ENCODE measurements around the gene NLRC3.

The NLRC3 gene

DNA sequence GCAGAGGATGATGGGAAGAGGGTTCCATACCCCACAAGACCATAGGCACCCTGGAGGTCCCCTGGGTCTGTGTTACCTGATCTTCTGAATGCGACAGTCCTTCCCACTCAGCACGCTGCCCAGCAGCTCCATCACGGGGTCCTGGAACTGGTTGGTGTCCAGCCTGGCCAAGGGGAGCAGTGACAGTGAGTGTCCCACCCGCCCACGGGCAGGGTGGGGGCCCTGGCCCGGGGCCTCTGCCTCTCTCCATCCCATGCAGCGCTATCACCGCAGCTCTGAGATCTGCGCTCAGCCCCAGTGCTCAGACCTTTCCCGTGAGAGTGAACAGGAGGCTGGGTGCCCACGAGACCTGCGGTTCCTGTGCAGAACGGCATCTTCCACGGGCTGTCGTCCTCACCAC is 15.6 kb downstream of the NLRC3 start:
- ATAC-seq, result no peak

DNA sequence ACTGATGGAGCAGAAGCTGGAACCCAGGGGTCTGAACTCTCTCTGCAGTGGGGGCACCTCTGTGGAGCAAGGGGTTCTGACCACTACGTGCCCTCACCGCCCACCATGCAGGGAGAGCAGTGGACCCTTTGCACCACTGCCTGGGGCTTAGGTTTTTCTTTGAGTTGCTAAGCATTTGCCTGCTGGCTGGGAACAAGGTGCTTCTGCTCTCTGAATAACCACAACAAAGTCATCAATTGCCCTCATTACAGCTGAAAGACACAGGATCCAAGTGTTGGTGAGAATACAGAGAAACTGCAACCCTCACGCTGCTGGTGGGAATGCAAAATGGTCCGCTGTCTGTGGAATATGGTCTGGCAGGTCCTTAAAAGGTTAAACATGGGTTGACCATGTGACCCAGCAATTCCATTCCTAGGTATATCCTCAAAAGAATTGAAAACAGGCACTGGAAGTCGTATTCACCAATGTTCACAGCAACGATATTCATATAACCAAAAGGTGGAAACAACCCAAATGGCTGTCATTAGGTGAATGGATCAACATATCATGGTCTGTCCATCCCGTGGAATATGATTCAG is 22.8 kb downstream of the NLRC3 start:
- no peak for ATAC-seq
- TF ChIP-seq ZNF565 (CRISPR knock-in tag; conservative IDR thresholded peaks at IDR 0.05; ENCODE audit: low read depth) (no peak), PPARA (CRISPR knock-in tag; IDR thresholded peaks at IDR 0.05; ENCODE audit: borderline replicate concordance) (no peak), SNAI2 (CRISPR knock-in tag; IDR thresholded peaks at IDR 0.05) (no peak), BACH2 (CRISPR knock-in tag; IDR thresholded peaks at IDR 0.05; ENCODE audit: borderline replicate concordance) (no peak), GLIS3 (CRISPR knock-in tag; IDR thresholded peaks at IDR 0.05) (no peak), ZFP3 (CRISPR knock-in tag; IDR thresholded peaks at IDR 0.05) (no peak), ARNTL (CRISPR knock-in tag; IDR thresholded peaks at IDR 0.05; ENCODE audit: borderline replicate concordance, low read depth) (no peak), ESRRG (CRISPR knock-in tag; IDR thresholded peaks at IDR 0.05) (no peak), CSDC2 (CRISPR knock-in tag; IDR thresholded peaks at IDR 0.05) (no peak)
- TF ChIP-seq, protein P1, sequence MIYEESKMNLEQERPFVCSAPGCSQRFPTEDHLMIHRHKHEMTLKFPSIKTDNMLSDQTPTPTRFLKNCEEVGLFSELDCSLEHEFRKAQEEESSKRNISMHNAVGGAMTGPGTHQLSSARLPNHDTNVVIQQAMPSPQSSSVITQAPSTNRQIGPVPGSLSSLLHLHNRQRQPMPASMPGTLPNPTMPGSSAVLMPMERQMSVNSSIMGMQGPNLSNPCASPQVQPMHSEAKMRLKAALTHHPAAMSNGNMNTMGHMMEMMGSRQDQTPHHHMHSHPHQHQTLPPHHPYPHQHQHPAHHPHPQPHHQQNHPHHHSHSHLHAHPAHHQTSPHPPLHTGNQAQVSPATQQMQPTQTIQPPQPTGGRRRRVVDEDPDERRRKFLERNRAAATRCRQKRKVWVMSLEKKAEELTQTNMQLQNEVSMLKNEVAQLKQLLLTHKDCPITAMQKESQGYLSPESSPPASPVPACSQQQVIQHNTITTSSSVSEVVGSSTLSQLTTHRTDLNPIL (CRISPR knock-in tag; IDR thresholded peaks at IDR 0.05; ENCODE audit: low read depth), result no peak
- TF ChIP-seq, protein P2, sequence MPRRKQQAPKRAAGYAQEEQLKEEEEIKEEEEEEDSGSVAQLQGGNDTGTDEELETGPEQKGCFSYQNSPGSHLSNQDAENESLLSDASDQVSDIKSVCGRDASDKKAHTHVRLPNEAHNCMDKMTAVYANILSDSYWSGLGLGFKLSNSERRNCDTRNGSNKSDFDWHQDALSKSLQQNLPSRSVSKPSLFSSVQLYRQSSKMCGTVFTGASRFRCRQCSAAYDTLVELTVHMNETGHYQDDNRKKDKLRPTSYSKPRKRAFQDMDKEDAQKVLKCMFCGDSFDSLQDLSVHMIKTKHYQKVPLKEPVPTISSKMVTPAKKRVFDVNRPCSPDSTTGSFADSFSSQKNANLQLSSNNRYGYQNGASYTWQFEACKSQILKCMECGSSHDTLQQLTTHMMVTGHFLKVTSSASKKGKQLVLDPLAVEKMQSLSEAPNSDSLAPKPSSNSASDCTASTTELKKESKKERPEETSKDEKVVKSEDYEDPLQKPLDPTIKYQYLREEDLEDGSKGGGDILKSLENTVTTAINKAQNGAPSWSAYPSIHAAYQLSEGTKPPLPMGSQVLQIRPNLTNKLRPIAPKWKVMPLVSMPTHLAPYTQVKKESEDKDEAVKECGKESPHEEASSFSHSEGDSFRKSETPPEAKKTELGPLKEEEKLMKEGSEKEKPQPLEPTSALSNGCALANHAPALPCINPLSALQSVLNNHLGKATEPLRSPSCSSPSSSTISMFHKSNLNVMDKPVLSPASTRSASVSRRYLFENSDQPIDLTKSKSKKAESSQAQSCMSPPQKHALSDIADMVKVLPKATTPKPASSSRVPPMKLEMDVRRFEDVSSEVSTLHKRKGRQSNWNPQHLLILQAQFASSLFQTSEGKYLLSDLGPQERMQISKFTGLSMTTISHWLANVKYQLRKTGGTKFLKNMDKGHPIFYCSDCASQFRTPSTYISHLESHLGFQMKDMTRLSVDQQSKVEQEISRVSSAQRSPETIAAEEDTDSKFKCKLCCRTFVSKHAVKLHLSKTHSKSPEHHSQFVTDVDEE (CRISPR knock-in tag; IDR thresholded peaks at IDR 0.05), result no peak
- TF ChIP-seq, protein P3, sequence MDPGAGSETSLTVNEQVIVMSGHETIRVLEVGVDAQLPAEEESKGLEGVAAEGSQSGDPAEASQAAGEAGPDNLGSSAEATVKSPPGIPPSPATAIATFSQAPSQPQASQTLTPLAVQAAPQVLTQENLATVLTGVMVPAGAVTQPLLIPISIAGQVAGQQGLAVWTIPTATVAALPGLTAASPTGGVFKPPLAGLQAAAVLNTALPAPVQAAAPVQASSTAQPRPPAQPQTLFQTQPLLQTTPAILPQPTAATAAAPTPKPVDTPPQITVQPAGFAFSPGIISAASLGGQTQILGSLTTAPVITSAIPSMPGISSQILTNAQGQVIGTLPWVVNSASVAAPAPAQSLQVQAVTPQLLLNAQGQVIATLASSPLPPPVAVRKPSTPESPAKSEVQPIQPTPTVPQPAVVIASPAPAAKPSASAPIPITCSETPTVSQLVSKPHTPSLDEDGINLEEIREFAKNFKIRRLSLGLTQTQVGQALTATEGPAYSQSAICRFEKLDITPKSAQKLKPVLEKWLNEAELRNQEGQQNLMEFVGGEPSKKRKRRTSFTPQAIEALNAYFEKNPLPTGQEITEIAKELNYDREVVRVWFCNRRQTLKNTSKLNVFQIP (CRISPR knock-in tag; IDR thresholded peaks at IDR 0.05; ENCODE audit: borderline replicate concordance, low read depth), result no peak

More for the DNA sequence above, 15.6 kb downstream of the NLRC3 start:
- TF ChIP-seq OSR1 (CRISPR knock-in tag; IDR thresholded peaks at IDR 0.05) (no peak), BACH2 (CRISPR knock-in tag; IDR thresholded peaks at IDR 0.05; ENCODE audit: borderline replicate concordance) (no peak), ZNF70 (CRISPR knock-in tag; IDR thresholded peaks at IDR 0.05) (no peak), TCF4 (CRISPR knock-in tag; IDR thresholded peaks at IDR 0.05; ENCODE audit: borderline replicate concordance) (no peak), ESRRG (CRISPR knock-in tag; IDR thresholded peaks at IDR 0.05) (no peak), ZNF565 (CRISPR knock-in tag; conservative IDR thresholded peaks at IDR 0.05; ENCODE audit: low read depth) (no peak), RARB (CRISPR knock-in tag; IDR thresholded peaks at IDR 0.05) (no peak), PPARA (CRISPR knock-in tag; IDR thresholded peaks at IDR 0.05; ENCODE audit: borderline replicate concordance) (no peak)
- TF ChIP-seq, protein P1 (CRISPR knock-in tag; IDR thresholded peaks at IDR 0.05; ENCODE audit: low read depth), result no peak
- TF ChIP-seq, protein P4, sequence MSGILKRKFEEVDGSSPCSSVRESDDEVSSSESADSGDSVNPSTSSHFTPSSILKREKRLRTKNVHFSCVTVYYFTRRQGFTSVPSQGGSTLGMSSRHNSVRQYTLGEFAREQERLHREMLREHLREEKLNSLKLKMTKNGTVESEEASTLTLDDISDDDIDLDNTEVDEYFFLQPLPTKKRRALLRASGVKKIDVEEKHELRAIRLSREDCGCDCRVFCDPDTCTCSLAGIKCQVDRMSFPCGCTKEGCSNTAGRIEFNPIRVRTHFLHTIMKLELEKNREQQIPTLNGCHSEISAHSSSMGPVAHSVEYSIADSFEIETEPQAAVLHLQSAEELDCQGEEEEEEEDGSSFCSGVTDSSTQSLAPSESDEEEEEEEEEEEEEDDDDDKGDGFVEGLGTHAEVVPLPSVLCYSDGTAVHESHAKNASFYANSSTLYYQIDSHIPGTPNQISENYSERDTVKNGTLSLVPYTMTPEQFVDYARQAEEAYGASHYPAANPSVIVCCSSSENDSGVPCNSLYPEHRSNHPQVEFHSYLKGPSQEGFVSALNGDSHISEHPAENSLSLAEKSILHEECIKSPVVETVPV (CRISPR knock-in tag; IDR thresholded peaks at IDR 0.05), result no peak

DNA sequence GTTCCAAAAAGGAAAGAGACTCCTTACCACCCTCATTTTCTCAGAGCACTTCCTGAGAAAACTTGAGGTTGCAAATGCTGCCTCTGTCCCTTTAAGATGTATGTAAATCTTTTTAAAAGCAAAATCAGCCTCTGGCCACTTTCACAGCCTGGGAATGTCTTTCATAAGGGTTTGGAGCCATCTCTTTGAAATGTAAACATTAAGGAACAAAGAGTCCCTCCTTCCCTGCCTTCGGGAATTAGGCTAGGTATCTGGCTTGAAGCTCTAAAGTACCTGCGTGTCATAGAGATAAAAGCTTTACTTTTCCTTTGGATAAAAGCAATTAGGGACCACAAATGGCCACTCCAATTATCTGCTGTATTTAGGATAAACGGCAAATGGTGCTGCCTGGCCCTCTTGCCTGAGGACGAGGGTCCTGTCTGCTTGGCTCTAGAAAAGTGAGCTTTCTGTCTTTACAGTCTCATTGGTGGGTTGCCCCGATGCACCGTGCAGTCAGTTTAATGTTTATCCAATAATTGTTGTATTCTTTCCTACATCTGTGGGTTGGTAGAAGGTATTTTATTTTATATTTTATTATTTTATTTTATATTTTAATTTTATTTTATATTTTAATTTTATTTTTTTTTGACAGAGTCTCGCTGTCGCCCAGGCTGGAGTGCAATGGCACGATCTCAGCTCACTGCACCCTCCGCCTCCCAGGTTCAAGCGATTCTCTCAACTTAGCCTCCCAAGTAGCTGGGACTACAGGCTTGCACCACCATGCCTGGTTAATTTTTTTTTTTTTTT is 23.9 kb downstream of the NLRC3 start:
- no peak for TF ChIP-seq ESRRG (CRISPR knock-in tag; IDR thresholded peaks at IDR 0.05)
- no peak for TF ChIP-seq RARB (CRISPR knock-in tag; IDR thresholded peaks at IDR 0.05)
- TF ChIP-seq, protein P5, sequence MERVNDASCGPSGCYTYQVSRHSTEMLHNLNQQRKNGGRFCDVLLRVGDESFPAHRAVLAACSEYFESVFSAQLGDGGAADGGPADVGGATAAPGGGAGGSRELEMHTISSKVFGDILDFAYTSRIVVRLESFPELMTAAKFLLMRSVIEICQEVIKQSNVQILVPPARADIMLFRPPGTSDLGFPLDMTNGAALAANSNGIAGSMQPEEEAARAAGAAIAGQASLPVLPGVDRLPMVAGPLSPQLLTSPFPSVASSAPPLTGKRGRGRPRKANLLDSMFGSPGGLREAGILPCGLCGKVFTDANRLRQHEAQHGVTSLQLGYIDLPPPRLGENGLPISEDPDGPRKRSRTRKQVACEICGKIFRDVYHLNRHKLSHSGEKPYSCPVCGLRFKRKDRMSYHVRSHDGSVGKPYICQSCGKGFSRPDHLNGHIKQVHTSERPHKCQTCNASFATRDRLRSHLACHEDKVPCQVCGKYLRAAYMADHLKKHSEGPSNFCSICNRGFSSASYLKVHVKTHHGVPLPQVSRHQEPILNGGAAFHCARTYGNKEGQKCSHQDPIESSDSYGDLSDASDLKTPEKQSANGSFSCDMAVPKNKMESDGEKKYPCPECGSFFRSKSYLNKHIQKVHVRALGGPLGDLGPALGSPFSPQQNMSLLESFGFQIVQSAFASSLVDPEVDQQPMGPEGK (CRISPR knock-in tag; IDR thresholded peaks at IDR 0.05; ENCODE audit: borderline replicate concordance), result no peak
- TF ChIP-seq ZC3H10 (CRISPR knock-in tag; IDR thresholded peaks at IDR 0.05), result no peak
- TF ChIP-seq ZNF8 (CRISPR knock-in tag; IDR thresholded peaks at IDR 0.05), result no peak
- TF ChIP-seq, protein P4 (CRISPR knock-in tag; IDR thresholded peaks at IDR 0.05), result no peak
- TF ChIP-seq ISL1 (CRISPR knock-in tag; IDR thresholded peaks at IDR 0.05), result no peak
- no peak for TF ChIP-seq ZNF565 (CRISPR knock-in tag; conservative IDR thresholded peaks at IDR 0.05; ENCODE audit: low read depth)
- no peak for TF ChIP-seq OSR1 (CRISPR knock-in tag; IDR thresholded peaks at IDR 0.05)
- TF ChIP-seq, protein P1 (CRISPR knock-in tag; IDR thresholded peaks at IDR 0.05; ENCODE audit: low read depth), result no peak
- TF ChIP-seq TOX (CRISPR knock-in tag; IDR thresholded peaks at IDR 0.05; ENCODE audit: borderline replicate concordance), result no peak
- TF ChIP-seq GLIS3 (CRISPR knock-in tag; IDR thresholded peaks at IDR 0.05), result no peak
- no peak for ATAC-seq
